ENCODE data around the gene LAIR2. TPM values are rescaled to one million over a fixed set of nuclear protein-coding genes. Genes with fewer than 3 reads are reported as not detected.

LAIR2 gene
- total and polyA plus RNA-seq, 12 donors = 0.91 to 1.4 TPM; not detected in 10

DNA sequence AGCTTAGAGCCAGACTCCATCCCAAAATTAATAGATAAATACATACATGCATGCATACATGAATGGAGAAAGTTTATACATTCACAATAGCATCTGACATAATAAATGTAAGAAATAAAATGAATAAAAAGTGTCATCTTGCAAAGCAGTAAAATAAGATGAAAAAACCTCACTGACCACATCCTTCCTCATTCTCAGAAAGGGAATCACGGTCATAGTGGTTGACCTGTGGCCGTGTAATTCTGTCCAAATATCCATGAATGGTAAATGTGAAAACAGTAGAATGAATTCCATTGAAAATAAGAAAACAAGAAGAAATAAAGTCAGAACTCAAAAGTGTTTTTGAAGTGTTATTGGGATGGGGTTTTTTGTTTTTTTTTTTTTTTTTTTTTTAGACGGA, 19.7 kb upstream of the LAIR2 start:
- H3K27me3 ChIP-seq = no peaks in the 10 kb centered on the region
- no peaks in the 10 kb centered on the region for H3K4me1 ChIP-seq (replicated peaks in 1 of 2)
- TF ChIP-seq CTCF (IDR thresholded peaks at IDR 0.05) = no peak
- 61 to 76% (median 71%) methylated on average over 3 of the region's 3 CpGs for WGBS, 4 donors
- H3K4me3 ChIP-seq = no peak overlapping the region
- H3K36me3 ChIP-seq (replicated peaks in 1 of 2) = no peaks in the 10 kb centered on the region
- H3K9me3 ChIP-seq (replicated peaks in 1 of 3) = no peaks in the 10 kb centered on the region
- DNase-seq = no peak
- intact Hi-C loops (cut with DNase I) = loop anchor here in 1 of 2 donors (10.0 kb wide), 1 partner anchor 192 kb away; no protein-coding TSS in a partner anchor
- no peak overlapping the region for H3K27ac ChIP-seq

DNA sequence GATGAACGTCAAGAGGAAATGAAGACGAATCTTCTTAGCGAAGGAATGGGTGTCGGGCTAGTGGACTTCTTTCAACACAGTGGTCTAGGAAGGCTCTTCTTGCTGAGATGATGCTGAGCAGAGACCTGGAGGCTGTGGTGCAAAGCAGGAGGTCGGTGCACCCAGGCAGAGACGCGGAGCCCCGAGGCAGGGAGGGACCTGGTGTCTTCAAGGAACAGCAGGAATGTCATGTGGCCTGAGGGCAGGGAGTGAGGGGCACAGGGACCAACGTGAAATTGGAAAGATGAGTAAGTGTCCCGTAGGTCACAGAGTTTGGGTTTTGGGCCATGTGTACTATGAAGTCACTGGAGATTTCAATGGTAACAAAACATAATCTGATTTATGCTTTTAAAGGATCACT, 18.2 kb upstream of the LAIR2 start:
- Histone ChIP-seq H3K36me3 (replicated peaks in 1 of 2) (no peaks in the 10 kb centered on the region), H3K4me1 (replicated peaks in 1 of 2) (no peaks in the 10 kb centered on the region), H3K4me3 (no peak overlapping the region), H3K27ac (no peak overlapping the region), H3K27me3 (no peaks in the 10 kb centered on the region), H3K9me3 (replicated peaks in 1 of 3) (no peaks in the 10 kb centered on the region)
- no peak for TF ChIP-seq POLR2A (IDR thresholded peaks at IDR 0.05)
- TF ChIP-seq CTCF (IDR thresholded peaks at IDR 0.05) = no peak
- intact Hi-C loops (cut with DNase I) = loop anchor here in 1 of 2 donors (10.0 kb wide), 1 partner anchor 190 kb away; no protein-coding TSS in a partner anchor
- WGBS, 4 donors = 69 to 76% (median 71%) methylated on average over 10 of the region's 10 CpGs
- DNase-seq = no peak

- WGBS, 4 donors = 18 to 66% (median 59%) methylated on average over 2 to 5 of the region's 5 CpGs
- intact Hi-C loops (cut with DNase I) = loop anchor here in 1 of 2 donors (10.0 kb wide), 1 partner anchor 189 kb away; no protein-coding TSS in a partner anchor
Measured at GRCh38 chr19:54485851-54486250, 16.8 kb upstream of the LAIR2 start.

GRCh38 chr19:54489341-54489740, 13.3 kb upstream of the LAIR2 start:
- TF ChIP-seq CTCF (IDR thresholded peaks at IDR 0.05) = no peak
- TF ChIP-seq POLR2A (IDR thresholded peaks at IDR 0.05) = no peak
- intact Hi-C loops (cut with DNase I) = loop anchor here in 1 of 2 donors (10.0 kb wide), 1 partner anchor 185 kb away; no protein-coding TSS in a partner anchor
- peaks cover 9% of the 10 kb centered on the region for H3K27me3 ChIP-seq
- H3K4me1 ChIP-seq (replicated peaks in 1 of 2) = no peaks in the 10 kb centered on the region
- H3K36me3 ChIP-seq (replicated peaks in 1 of 2) = no peaks in the 10 kb centered on the region
- DNase-seq = no peak
- H3K27ac ChIP-seq = no peak overlapping the region
- H3K4me3 ChIP-seq = no peak overlapping the region
- no peaks in the 10 kb centered on the region for H3K9me3 ChIP-seq (replicated peaks in 1 of 3)
- 63 to 73% (median 65%) methylated on average over 7 of the region's 7 CpGs for WGBS, 4 donors

More at GRCh38 chr19:54485851-54486250, 16.8 kb upstream of the LAIR2 start:
- Histone ChIP-seq H3K9me3 (replicated peaks in 1 of 3) (no peaks in the 10 kb centered on the region), H3K4me1 (replicated peaks in 1 of 2) (no peaks in the 10 kb centered on the region), H3K27ac (no peak overlapping the region), H3K27me3 (no peaks in the 10 kb centered on the region), H3K36me3 (replicated peaks in 1 of 2) (no peaks in the 10 kb centered on the region), H3K4me3 (no peak overlapping the region)
- no peak for DNase-seq
- no peak for TF ChIP-seq POLR2A (IDR thresholded peaks at IDR 0.05)
- no peak for TF ChIP-seq CTCF (IDR thresholded peaks at IDR 0.05)
